GM18526 (cell line): Measurements from ENCODE around the gene EEF1AKMT2.

ENCODE experiments used
- POLR2A ChIP-seq: IDR thresholded peaks from 3 replicates; pipeline ENCODE4 v1.6.1; 2011; ENCODE audit not compliant: insufficient read length; ENCODE audit errors: extremely low read depth

Gene EEF1AKMT2

DNA sequence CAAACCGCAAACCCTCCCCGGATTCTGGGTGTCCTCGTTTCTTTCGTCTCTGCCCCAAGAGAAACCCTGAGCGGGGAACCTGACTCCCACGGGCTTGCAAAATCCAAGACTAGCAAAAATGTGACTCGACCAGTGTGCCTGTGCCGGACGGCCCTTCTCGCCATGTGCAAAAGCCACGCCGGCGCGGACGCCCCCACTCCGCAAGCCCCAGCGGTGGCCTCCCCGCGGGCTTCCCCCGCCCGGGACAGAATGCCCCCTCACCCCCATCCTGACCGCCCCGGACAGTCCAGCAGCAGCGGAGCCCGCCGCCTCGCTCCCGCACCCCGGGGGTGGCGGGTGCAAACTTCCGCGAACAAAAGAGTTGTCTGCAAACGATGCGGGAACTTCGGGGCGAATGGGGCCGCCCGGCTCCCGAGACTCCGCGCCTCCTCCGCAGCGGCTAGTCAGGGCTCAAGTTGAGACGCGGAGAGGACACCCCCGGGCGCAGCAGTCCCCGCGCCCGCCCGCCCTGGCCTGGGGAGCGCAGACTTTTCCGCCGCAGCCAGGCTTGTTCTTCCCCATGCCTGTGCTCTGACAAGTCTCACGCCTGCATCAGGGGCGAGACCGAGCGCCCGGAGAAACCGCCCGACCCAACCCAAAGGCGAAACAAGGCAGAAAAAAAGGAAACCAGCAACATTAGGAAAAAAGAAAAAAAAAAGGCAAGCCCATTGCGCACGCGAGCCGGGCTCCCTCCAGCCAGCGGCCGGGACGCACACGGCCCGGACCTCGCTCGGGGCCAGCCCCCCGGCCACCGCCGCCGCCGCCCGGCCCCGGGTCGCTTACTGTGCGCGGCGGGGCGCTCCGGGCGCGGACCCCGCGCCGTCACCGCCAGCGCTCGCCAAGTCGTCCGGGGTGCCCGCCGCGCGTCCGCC is 48.2 kb downstream of the EEF1AKMT2 start:
- TF ChIP-seq POLR2A, result no peak

DNA sequence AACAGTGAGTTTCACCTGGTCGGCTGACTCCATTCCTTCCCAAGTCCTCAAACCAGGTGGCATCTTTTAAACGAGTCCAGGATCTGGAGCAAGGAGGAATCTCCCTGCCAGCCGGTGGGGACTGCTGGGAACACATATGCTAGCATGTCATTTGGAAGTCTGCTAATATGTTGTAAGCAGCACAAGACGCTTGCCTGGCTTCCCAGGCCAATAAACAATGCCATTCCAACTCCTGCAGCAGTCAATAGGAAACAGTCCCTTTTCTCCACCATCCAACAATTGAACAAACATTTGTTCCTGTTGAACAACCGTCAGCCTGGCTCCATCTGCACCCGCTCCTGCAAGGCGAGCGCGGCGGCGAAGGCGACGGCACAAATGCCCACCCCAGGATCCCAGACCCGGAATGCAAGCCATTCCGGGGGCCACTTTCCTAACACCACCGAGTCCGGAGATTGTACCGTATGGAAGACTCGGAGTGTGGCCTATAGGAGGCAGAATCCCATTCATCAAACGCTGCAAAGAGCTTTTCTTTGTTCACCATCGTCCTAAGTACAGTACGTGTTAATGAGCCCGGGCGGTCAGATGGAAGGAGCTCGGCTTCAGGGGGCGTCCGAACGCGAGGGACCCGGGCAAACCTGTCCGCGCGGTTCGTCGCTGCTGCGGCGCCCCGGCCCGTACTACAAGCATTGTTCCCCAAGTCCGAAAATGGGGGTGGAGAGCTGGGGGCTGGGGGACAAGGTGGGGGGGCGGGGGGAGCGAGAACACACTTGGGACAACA is 49.1 kb downstream of the EEF1AKMT2 start:
- no peak for TF ChIP-seq POLR2A

DNA sequence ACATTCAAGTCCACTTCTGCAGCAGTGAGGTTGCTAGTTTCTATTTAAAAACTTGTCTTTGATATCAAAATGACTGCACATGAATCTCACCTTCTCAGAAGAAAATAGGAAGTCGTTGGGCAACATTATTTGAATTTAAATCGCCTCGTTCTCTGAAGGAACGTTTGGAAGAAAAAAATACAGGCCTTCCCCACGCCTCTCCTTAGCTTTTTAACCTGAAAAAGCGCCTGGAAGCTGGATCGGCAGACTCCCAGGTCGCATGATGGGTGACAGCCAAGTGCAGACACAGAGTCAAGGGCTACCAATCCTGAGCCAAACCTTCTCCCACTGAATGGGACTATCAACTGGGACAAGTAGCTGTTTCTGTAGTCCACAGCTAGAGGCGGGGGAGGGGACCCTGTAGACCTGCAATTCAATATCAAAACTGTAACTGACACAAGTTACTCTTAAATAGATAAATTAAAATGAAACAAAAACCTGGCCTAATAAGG is 49.7 kb downstream of the EEF1AKMT2 start:
- no peak for TF ChIP-seq POLR2A

DNA sequence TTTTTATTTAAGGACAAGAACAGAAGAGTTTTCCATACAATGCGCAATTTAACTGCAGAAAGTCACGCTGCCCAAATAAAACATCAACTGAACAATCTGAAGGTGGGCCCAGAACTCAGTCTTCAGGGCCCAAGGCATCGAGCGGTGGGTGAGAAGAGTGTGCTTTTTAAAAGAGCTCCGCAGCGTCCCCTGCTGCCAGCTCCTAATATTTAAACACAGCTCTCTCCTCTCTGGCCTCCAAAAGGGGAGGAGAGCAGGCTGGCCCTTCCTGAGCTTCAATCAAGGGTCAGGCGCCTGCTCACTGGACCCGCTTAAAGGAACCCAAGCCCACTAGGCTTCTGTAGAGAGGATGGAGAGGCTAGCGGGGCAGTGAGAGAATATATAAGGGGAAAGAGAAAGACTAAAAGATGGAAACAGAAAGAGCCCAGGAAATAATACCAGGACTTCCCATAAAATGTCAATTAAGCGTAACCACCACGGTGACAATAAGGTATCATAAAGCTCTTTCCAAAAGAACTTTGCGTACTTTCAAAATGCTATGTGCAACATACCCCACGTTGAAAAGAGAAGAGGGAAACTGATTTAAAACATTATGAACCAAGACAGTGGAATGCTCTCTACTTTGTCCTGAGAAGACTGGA is 50.3 kb downstream of the EEF1AKMT2 start:
- TF ChIP-seq POLR2A, result no peak

DNA sequence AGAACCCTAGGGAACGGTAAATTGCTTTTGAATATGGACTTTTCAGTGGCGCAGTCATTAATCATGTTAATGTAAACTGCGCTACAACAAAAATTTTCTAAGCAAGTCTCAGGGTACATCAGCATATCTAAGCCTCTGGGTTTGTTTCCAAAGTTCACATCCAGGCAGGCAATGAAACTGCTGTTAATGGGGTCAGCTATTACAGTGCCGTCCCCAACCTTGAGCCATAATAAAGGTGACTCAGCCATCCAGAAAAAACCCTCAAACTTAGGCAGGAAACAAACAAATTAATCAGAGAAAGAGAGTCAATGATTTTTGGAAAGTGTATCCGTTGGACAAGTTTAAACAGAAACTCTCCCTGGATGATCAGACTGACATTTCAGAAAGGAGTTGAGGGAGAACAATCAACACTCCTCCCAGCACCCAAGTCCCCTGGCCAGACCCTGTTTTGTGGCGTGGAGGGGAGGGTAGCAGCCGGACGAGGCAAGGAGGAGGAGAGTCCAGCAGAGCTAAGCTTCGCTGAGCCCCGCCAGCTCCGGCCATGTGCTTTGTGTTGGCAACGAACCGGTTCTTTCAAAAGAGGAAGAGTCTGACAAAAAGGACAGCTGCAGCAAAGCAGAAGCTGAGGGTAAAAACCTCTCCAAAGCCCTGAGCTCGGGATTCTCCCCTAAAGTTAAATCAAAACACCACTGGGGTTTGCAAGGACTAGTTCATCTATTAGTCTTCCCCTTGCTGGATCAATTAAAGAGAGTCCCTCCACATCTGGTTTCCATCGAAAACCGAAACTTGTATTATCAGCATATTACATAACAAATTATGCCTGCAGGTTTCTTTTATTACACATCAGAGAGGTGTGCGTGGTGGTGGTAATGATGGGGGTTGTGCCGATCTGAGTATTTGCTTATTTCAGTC is 51.1 kb downstream of the EEF1AKMT2 start:
- no peak for TF ChIP-seq POLR2A

DNA sequence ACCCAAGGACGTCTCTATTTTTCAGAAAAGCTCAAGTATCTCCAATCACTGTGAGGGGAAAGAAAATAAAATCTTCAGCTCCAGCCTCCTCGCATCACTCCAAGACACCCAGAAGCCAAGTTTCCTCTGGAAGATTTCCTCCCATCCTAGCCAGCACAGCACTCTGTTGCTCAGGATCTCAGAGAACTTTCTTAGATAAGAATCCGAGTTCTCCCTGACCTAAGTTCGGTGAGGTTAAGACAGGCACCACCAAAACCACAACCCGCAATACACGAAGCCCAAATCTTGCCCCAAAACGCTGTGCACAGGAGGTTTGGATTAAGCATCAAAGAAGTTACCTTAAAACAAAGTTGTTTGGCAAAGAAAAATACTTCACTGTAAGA is 51.7 kb downstream of the EEF1AKMT2 start:
- TF ChIP-seq POLR2A, result no peak

DNA sequence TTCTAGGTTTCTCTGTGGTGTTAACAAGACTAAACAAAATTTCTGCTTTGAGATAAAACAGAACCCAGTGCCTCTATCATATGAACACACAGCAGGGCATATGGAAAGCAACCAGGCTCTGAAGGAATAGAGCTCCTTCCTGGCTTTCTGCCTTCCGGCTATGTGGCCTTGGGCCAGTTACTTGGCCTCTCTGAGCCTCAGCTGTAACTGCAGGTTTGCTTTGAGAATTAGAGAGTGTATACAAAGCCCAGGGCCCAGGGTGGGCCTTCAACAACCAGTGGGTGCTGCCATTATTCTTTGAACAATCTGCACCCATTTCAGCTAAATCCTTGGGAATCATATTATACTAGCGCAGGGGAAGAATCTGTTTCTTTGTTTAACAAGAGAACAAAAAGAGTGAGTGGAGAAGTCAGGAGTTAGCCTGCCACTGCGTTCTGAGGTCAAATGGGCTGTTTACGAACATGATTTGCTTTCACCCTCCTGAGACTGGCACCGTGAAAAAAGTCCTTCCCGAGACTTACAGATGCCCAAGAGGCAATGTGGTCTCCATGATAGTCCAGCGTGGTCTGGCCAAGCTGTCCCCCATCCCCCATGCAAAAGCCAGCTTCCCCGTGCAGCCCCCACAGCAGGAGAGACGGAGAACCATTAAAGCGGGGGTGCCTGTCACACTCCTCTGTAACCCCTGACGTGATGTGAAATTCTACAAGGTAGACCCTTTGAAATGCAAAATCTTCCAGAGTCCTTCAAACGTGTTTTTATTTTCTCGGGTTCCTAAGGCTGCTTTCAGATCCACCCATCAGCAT is 52.4 kb downstream of the EEF1AKMT2 start:
- no peak for TF ChIP-seq POLR2A

DNA sequence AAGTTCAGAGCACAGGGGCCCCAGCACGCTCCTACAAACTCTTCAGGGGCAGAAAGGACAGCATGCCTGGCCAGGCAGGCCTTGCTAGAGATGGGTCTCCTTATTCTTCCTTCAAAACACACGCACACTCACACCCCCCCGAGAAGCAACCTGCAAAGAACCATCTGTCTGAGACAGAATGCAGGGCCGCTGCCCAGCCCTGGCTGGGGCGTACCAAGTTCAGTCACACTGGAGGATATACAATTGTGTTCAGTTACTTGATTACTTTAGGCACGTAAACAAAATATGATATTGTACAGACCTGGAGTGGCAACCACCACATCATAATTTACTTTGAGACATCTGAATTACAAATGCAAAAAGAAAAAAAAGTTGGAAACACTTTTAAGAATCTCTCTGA is 53.2 kb downstream of the EEF1AKMT2 start:
- TF ChIP-seq POLR2A, result no peak

DNA sequence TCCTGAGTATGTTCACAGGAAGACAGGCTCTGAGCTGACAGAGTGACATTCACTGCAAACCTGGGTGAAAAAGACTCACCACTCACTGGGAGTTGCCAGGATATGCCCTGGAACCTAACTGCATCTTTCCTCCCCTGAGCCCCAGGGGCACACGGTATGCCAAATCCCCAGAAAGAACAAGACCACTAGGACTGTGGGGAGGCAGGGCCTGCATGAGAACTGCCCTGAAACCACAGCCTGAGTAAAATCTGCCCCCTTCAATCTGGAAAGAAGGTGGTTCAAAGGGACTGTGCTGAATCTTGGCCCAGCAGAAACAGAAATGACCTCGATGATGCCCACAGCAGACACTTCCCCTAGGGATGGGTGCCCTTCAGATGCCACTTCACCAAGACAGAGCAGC is 54.0 kb downstream of the EEF1AKMT2 start:
- no peak for TF ChIP-seq POLR2A

DNA sequence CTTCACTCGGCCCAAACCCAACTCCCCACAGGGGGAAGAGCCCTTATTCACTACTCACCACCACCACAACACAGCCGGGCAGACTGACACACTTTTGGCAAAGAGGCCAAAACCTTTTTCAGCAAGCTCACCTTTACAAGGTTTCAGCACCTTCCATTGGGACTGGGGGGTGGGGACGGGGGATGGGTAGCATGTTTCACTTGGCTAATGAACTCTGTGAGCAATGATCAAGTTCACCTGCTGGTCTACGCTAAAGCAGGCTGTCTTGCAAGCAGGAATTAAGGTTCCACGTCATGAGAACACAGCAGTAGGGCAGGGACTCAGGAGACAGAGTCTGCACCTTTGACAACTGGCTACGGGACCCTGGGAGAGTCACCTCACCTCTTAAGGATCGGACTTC is 54.5 kb downstream of the EEF1AKMT2 start:
- no peak for TF ChIP-seq POLR2A

DNA sequence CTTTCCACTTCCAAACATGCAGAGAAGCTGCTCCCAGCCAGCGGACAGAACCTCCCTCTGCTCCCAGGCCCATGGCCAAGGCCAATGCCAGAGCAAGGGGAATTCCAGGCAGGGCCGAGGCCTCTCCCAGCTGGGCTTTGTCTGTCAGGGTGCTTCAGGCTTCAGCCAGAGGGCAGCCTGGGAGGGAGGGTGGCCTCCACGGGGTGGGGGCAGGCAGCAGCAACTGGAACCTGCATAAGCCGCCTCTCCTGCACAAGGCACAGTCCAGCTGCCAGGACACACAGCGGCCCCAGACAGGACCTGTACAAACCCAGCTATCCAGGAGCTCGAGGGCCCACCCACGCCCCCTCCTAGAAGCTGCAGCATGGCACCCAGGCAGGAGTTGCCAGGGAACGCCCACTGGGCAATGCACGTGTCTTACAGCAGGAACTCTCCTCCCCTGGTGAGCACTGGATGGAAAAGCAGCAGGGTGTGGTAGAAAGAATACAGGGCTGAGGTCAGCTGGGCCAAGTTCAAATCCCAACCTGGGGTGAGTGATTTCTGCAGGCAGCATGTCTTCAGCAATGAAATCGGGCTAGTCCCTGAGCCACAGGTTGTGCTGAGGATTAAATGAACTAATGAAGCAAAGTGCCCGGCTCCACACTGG is 55.1 kb downstream of the EEF1AKMT2 start:
- TF ChIP-seq POLR2A, result no peak

DNA sequence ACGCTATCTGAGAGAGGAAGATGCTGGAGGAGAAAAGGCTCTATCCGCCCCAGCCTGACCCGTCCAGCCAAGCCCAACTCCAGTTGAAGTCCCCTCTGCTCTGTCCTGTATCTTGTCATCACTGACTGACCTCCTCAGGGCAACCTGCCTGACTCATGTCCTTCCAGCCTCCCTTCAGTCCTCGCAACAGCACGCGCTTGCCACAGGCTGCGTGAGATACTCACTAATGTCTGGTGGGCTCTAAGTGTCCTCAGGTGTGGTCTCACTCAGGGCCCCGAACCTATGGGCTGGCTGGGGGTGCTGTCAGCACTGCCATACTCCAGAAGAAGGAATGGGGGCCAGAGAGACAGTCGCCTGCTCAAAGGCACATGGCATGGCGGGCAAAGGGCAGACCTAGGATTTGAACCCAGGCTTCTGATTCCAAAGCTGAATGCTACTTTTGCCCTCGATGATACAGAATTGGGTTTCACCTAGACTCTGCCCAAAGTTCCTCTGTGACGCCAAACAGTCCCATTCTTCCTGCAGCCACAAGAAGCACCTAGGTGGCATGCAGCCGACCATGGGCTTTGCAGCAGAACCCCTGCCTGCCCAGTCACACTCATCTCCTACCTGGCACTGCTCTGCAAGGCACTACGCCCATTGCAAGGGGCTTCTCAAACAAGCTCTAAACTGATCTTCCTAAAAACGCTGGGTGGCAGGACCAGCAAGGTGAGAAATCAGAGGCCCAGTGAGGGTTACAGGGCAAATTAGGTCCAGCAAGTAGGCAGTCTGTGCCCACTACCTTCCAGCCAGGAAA is 56.0 kb downstream of the EEF1AKMT2 start:
- no peak for TF ChIP-seq POLR2A

DNA sequence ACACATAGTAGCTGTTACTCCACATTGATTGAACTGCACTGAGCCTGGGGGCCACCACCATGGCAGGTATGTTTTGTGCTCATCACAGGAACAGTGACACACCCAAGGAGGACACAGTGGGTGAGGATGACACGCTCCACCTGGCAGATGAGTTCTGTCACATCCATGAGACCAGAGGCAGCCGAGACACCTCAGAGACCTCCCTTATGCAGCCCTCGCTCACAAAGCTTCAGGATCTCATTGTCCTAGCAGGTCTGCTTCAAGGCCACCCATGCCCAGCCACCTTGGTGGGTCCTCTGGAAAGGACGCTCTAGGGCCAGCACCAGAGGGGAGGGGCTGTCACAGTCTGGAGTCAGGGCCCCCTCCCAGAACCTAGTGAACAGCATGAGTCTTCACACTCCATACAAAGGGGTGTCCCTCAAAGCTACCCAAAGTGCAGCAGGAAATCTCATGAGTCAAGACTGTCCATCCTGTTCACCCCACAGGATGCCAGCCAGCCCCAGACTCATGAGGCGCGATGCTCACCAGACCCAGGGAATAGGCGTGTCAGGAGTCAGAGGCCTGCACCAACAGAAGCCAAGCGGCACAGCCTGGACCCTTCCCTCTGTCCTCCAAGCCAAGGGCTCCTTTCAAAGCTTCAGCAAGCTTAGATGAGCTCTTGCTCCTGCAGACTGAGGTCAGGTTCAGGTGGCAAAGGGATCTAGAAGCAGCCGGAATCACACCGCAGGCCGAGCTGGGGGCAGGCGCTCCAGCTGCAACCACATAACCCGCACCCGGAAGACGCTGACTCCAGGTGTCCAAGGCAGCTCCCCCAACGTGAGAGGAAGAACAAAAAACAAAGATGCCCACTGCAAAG is 57.1 kb downstream of the EEF1AKMT2 start:
- TF ChIP-seq POLR2A, result no peak
